GM12892 (cell line): Measurements from ENCODE around the gene NSG2.

ENCODE experiments used
- POLR2A ChIP-seq: IDR thresholded peaks from 2 replicates; pipeline ENCODE4 v1.6.1; 2011; ENCODE audit warnings: low read depth, low read length, control low read depth
- POLR2AphosphoS5 ChIP-seq: IDR thresholded peaks from 2 replicates; pipeline ENCODE4 v1.6.1; 2011; ENCODE audit warnings: low read depth, low read length, control low read depth

GRCh38 chr5:174155281-174155680, 109.8 kb downstream of the NSG2 start:
- TF ChIP-seq POLR2AphosphoS5 (no peak), POLR2A (no peak)
